ENCODE measurements around the gene FGD6. TPM values are rescaled to one million over a fixed set of nuclear protein-coding genes. Genes with fewer than 3 reads are reported as not detected.
"Not testable (repeated sequence)": the region's sequence is repeated elsewhere in the genome, so short reads cannot be mapped to it uniquely, and the experiment has no call there.

Gene FGD6
- total RNA-seq, 2 donors from 2014 or later = 9.9 to 13.9 TPM

- intact Hi-C loops (cut with DNase I) = no loop called here
- H3K4me3 ChIP-seq = no peak overlapping the region
- no peaks in the 10 kb centered on the region for H3K4me1 ChIP-seq (replicated peaks)
- no peaks in the 10 kb centered on the region for H3K27me3 ChIP-seq (replicated peaks; ENCODE audit: insufficient read depth)
- WGBS = 76% methylated on average over 4 of the region's 4 CpGs
- H3K27ac ChIP-seq = no peak overlapping the region
- TF ChIP-seq POLR2AphosphoS5 (IDR thresholded peaks at IDR 0.05) (no peak), CTCF (IDR thresholded peaks at IDR 0.05) (no peak), POLR2A (IDR thresholded peaks at IDR 0.05) (no peak)
- no peaks in the 10 kb centered on the region for H3K9me3 ChIP-seq
- H3K36me3 ChIP-seq = no peaks in the 10 kb centered on the region
- no peak for DNase-seq (ENCODE audit: low spot score)
Measured at GRCh38 chr12:95241761-95242506, 24.7 kb upstream of the FGD6 start.

- H3K4me3 ChIP-seq; DNase-seq (ENCODE audit: low spot score); intact Hi-C loops (cut with DNase I); H3K36me3 ChIP-seq; H3K27me3 ChIP-seq (replicated peaks; ENCODE audit: insufficient read depth); H3K27ac ChIP-seq; H3K9me3 ChIP-seq; H3K4me1 ChIP-seq (replicated peaks): not testable (repeated sequence)
- WGBS = 82% methylated on average over 6 of the region's 6 CpGs
Measured at GRCh38 chr12:95241138-95241537, 23.9 kb upstream of the FGD6 start.

- no peaks in the 10 kb centered on the region for H3K36me3 ChIP-seq
- TF ChIP-seq CTCF (IDR thresholded peaks at IDR 0.05) (no peak), POLR2A (IDR thresholded peaks at IDR 0.05) (no peak), POLR2AphosphoS5 (IDR thresholded peaks at IDR 0.05) (no peak)
- intact Hi-C loops (cut with DNase I) = no loop called here
- H3K4me1 ChIP-seq (replicated peaks) = no peaks in the 10 kb centered on the region
- no peaks in the 10 kb centered on the region for H3K27me3 ChIP-seq (replicated peaks; ENCODE audit: insufficient read depth)
- H3K9me3 ChIP-seq = no peaks in the 10 kb centered on the region
- no peak for DNase-seq (ENCODE audit: low spot score)
- no peak overlapping the region for H3K27ac ChIP-seq
- H3K4me3 ChIP-seq = no peak overlapping the region
- 87% methylated on average over 2 of the region's 2 CpGs for WGBS
Measured at GRCh38 chr12:95240556-95240955, 23.3 kb upstream of the FGD6 start.

GRCh38 chr12:95239835-95240234 lies 22.6 kb upstream of the FGD6 start:
- not testable (repeated sequence) for H3K4me1 ChIP-seq (replicated peaks)

GRCh38 chr12:95239216-95239615 lies 21.9 kb upstream of the FGD6 start:
- no peaks in the 10 kb centered on the region for H3K27me3 ChIP-seq (replicated peaks; ENCODE audit: insufficient read depth)
- intact Hi-C loops (cut with DNase I) = no loop called here
- no peaks in the 10 kb centered on the region for H3K4me1 ChIP-seq (replicated peaks)
- no peaks in the 10 kb centered on the region for H3K9me3 ChIP-seq
- DNase-seq (ENCODE audit: low spot score) = no peak
- no peaks in the 10 kb centered on the region for H3K36me3 ChIP-seq
- H3K27ac ChIP-seq = no peak overlapping the region
- H3K4me3 ChIP-seq = no peak overlapping the region
- TF ChIP-seq POLR2A (IDR thresholded peaks at IDR 0.05) (no peak), POLR2AphosphoS5 (IDR thresholded peaks at IDR 0.05) (no peak), CTCF (IDR thresholded peaks at IDR 0.05) (no peak)

More at GRCh38 chr12:95239835-95240234, 22.6 kb upstream of the FGD6 start:
- H3K27me3 ChIP-seq (replicated peaks; ENCODE audit: insufficient read depth); H3K36me3 ChIP-seq; H3K4me3 ChIP-seq; H3K27ac ChIP-seq; DNase-seq (ENCODE audit: low spot score); H3K9me3 ChIP-seq; intact Hi-C loops (cut with DNase I): not testable (repeated sequence)
- 71% methylated on average over 2 of the region's 2 CpGs for WGBS

GRCh38 chr12:95238150-95238549 lies 20.9 kb upstream of the FGD6 start:
- no peaks in the 10 kb centered on the region for H3K27me3 ChIP-seq (replicated peaks; ENCODE audit: insufficient read depth)
- no peaks in the 10 kb centered on the region for H3K36me3 ChIP-seq
- no peaks in the 10 kb centered on the region for H3K4me1 ChIP-seq (replicated peaks)
- TF ChIP-seq POLR2AphosphoS5 (IDR thresholded peaks at IDR 0.05) (no peak), POLR2A (IDR thresholded peaks at IDR 0.05) (no peak), CTCF (IDR thresholded peaks at IDR 0.05) (no peak)
- intact Hi-C loops (cut with DNase I) = no loop called here
- no peak overlapping the region for H3K4me3 ChIP-seq
- WGBS = 47% methylated on average over 1 of the region's 1 CpG
- no peaks in the 10 kb centered on the region for H3K9me3 ChIP-seq
- no peak for DNase-seq (ENCODE audit: low spot score)
- H3K27ac ChIP-seq = no peak overlapping the region
